B cell (primary cell): ENCODE measurements around the gene PSMA6.

ENCODE experiments used
- EZH2 ChIP-seq: IDR thresholded peaks from 2 replicates; pipeline ENCODE4 v1.6.1; 2012; ENCODE audit warnings: borderline replicate concordance, low read depth, mild to moderate bottlenecking, moderate library complexity, low read length; ENCODE audit not compliant: insufficient read depth, poor library complexity, severe bottlenecking
- TF ChIP-seq, protein P1 (sequence below): fragments of 200-600 bp; IDR thresholded peaks from one replicate; pipeline ENCODE4 v1.8.0; 2022; ENCODE audit warnings: antibody characterized with exemption, mild to moderate bottlenecking

- TF ChIP-seq, protein P1, sequence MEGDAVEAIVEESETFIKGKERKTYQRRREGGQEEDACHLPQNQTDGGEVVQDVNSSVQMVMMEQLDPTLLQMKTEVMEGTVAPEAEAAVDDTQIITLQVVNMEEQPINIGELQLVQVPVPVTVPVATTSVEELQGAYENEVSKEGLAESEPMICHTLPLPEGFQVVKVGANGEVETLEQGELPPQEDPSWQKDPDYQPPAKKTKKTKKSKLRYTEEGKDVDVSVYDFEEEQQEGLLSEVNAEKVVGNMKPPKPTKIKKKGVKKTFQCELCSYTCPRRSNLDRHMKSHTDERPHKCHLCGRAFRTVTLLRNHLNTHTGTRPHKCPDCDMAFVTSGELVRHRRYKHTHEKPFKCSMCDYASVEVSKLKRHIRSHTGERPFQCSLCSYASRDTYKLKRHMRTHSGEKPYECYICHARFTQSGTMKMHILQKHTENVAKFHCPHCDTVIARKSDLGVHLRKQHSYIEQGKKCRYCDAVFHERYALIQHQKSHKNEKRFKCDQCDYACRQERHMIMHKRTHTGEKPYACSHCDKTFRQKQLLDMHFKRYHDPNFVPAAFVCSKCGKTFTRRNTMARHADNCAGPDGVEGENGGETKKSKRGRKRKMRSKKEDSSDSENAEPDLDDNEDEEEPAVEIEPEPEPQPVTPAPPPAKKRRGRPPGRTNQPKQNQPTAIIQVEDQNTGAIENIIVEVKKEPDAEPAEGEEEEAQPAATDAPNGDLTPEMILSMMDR: no peak
- TF ChIP-seq EZH2: no peak
Observed at GRCh38 chr14:35292051-35292769, at the start of gene PSMA6.
